Measurements from ENCODE around the gene PACRG.

The PACRG gene

DNA sequence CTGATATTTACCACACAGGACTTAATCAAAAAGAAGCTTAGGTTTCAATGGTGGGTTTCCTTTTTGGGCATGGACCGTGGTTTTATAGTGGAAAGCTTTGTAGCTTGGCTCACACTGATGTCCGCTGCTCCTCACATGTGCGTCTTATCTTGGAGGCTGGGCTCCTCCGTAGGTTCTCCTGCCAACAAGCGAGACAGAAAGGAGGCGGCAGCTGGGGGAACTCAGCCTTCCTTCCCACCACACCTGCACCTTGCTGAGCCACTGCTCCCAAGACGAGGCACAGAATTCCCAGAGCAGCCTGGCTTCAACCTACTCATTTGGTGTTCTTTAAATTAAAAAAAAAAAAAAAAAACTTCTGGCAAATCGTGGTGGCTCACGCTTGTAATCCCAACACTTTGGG lies 451.3 kb downstream of the PACRG start:
- Histone ChIP-seq H3K36me3 (ENCODE audit: low read depth) (no peaks in the 10 kb centered on the region), H3K9me3 (ENCODE audit: severe bottlenecking) (no peaks in the 10 kb centered on the region), H3K4me3 (ENCODE audit: severe bottlenecking) (no peak overlapping the region), H3K27me3 (ENCODE audit: insufficient read depth, poor library complexity, severe bottlenecking) (no peaks in the 10 kb centered on the region), H3K27ac (ENCODE audit: poor library complexity, severe bottlenecking) (no peak overlapping the region), H3K4me1 (ENCODE audit: insufficient read depth, poor library complexity, severe bottlenecking) (no peaks in the 10 kb centered on the region)
- TF ChIP-seq, protein P1, sequence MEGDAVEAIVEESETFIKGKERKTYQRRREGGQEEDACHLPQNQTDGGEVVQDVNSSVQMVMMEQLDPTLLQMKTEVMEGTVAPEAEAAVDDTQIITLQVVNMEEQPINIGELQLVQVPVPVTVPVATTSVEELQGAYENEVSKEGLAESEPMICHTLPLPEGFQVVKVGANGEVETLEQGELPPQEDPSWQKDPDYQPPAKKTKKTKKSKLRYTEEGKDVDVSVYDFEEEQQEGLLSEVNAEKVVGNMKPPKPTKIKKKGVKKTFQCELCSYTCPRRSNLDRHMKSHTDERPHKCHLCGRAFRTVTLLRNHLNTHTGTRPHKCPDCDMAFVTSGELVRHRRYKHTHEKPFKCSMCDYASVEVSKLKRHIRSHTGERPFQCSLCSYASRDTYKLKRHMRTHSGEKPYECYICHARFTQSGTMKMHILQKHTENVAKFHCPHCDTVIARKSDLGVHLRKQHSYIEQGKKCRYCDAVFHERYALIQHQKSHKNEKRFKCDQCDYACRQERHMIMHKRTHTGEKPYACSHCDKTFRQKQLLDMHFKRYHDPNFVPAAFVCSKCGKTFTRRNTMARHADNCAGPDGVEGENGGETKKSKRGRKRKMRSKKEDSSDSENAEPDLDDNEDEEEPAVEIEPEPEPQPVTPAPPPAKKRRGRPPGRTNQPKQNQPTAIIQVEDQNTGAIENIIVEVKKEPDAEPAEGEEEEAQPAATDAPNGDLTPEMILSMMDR (IDR thresholded peaks at IDR 0.05; ENCODE audit: poor library complexity, severe bottlenecking): no peak
- DNase-seq (ENCODE audit: low spot score) (no peak), ATAC-seq (ENCODE audit: low read depth) (no peak)

DNA sequence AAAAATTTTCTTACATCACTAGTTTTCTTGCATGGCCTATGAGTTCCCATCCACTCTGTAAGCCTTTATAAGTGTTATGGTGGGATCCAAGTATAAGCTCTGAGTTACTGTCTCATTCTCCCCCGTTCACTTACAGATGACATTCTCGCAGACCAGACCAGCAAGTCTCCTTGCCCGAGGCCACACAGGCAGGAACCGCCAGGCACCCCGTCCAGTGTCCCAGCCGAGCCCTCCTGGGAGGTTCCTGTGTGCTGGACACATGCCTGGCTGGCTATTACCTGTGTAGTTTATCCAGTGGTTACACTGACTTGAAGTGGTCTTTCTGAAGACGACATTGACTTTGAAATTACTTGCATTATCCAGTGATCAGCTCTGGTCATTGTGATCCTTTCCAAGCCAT lies 451.9 kb downstream of the PACRG start:
- no peaks in the 10 kb centered on the region for H3K36me3 ChIP-seq (ENCODE audit: low read depth)
- no peak overlapping the region for H3K4me3 ChIP-seq (ENCODE audit: severe bottlenecking)
- TF ChIP-seq, protein P1 (IDR thresholded peaks at IDR 0.05; ENCODE audit: poor library complexity, severe bottlenecking): no peak
- no peak overlapping the region for H3K27ac ChIP-seq (ENCODE audit: poor library complexity, severe bottlenecking)
- no peaks in the 10 kb centered on the region for H3K27me3 ChIP-seq (ENCODE audit: insufficient read depth, poor library complexity, severe bottlenecking)
- DNase-seq (ENCODE audit: low spot score) (no peak), ATAC-seq (ENCODE audit: low read depth) (no peak)
- no peaks in the 10 kb centered on the region for H3K9me3 ChIP-seq (ENCODE audit: severe bottlenecking)
- H3K4me1 ChIP-seq (ENCODE audit: insufficient read depth, poor library complexity, severe bottlenecking): no peaks in the 10 kb centered on the region

- ATAC-seq (ENCODE audit: low read depth) (peak; percentile 86), DNase-seq (ENCODE audit: low spot score) (no peak)
- TF ChIP-seq, protein P1 (IDR thresholded peaks at IDR 0.05; ENCODE audit: poor library complexity, severe bottlenecking): peak; percentile 75
Measured at GRCh38 chr6:163180874-163181541, 453.2 kb downstream of the PACRG start.

DNA sequence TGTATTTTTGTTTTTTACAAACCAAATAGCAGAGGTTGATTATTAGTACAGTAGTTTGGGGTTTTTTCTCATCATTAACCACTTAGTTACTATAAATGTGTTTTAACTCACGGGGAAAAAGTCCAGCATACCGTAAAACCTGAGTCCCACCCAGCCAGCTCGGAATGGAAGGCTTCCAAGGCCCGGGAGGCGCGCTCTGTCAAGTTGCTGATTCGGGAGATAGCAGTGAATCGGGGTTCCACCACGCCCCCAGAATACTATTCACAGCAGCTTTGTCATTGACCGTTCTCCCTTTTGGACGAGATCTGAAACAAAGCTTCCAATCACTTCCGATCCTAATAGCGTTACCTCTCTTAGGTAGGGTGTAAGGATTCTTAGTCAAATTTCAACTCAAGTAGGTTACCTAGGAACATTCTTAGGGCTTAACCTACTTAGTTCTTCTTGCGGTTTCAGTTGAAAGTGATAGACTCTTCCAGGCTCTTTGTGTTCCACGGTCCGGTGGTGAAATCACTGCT lies 453.9 kb downstream of the PACRG start:
- TF ChIP-seq, protein P1 (IDR thresholded peaks at IDR 0.05; ENCODE audit: poor library complexity, severe bottlenecking): no peak
- Histone ChIP-seq H3K9me3 (ENCODE audit: severe bottlenecking) (no peaks in the 10 kb centered on the region), H3K27ac (ENCODE audit: poor library complexity, severe bottlenecking) (no peak overlapping the region), H3K4me3 (ENCODE audit: severe bottlenecking) (no peak overlapping the region), H3K27me3 (ENCODE audit: insufficient read depth, poor library complexity, severe bottlenecking) (no peaks in the 10 kb centered on the region), H3K36me3 (ENCODE audit: low read depth) (no peaks in the 10 kb centered on the region), H3K4me1 (ENCODE audit: insufficient read depth, poor library complexity, severe bottlenecking) (no peaks in the 10 kb centered on the region)
- ATAC-seq (ENCODE audit: low read depth) (no peak), DNase-seq (ENCODE audit: low spot score) (no peak)

More at GRCh38 chr6:163180874-163181541, 453.2 kb downstream of the PACRG start:
- no peak overlapping the region for H3K4me3 ChIP-seq (ENCODE audit: severe bottlenecking)
- no peaks in the 10 kb centered on the region for H3K36me3 ChIP-seq (ENCODE audit: low read depth)
- H3K4me1 ChIP-seq (ENCODE audit: insufficient read depth, poor library complexity, severe bottlenecking): no peaks in the 10 kb centered on the region
- no peaks in the 10 kb centered on the region for H3K9me3 ChIP-seq (ENCODE audit: severe bottlenecking)
- H3K27me3 ChIP-seq (ENCODE audit: insufficient read depth, poor library complexity, severe bottlenecking): no peaks in the 10 kb centered on the region
- no peak overlapping the region for H3K27ac ChIP-seq (ENCODE audit: poor library complexity, severe bottlenecking)

DNA sequence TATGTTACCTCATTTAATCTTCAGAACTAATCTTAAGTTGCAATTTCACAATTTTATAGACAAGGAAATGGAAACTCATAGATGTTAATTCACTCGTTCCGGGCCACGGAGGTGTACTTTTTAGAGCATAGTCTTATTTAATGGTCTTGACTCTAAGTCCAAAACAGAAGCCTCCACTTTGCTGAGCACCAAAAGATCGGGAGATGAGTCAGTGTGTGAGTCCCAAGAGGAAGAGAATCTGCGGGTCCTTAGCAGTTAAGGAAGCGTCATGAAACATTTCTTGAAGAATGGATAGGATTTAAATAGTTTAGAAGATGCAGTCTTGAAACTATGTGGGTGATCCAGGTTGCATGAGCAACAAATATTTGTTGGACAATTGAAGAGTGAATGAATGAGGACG lies 454.9 kb downstream of the PACRG start:
- Histone ChIP-seq H3K4me3 (ENCODE audit: severe bottlenecking) (no peak overlapping the region), H3K36me3 (ENCODE audit: low read depth) (no peaks in the 10 kb centered on the region), H3K4me1 (ENCODE audit: insufficient read depth, poor library complexity, severe bottlenecking) (no peaks in the 10 kb centered on the region), H3K9me3 (ENCODE audit: severe bottlenecking) (no peaks in the 10 kb centered on the region), H3K27ac (ENCODE audit: poor library complexity, severe bottlenecking) (no peak overlapping the region), H3K27me3 (ENCODE audit: insufficient read depth, poor library complexity, severe bottlenecking) (no peaks in the 10 kb centered on the region)
- no peak for DNase-seq (ENCODE audit: low spot score)
- ATAC-seq (ENCODE audit: low read depth): no peak
- TF ChIP-seq, protein P1 (IDR thresholded peaks at IDR 0.05; ENCODE audit: poor library complexity, severe bottlenecking): no peak
